Measurements from ENCODE around the gene ZC3H18.

ZC3H18 gene

DNA sequence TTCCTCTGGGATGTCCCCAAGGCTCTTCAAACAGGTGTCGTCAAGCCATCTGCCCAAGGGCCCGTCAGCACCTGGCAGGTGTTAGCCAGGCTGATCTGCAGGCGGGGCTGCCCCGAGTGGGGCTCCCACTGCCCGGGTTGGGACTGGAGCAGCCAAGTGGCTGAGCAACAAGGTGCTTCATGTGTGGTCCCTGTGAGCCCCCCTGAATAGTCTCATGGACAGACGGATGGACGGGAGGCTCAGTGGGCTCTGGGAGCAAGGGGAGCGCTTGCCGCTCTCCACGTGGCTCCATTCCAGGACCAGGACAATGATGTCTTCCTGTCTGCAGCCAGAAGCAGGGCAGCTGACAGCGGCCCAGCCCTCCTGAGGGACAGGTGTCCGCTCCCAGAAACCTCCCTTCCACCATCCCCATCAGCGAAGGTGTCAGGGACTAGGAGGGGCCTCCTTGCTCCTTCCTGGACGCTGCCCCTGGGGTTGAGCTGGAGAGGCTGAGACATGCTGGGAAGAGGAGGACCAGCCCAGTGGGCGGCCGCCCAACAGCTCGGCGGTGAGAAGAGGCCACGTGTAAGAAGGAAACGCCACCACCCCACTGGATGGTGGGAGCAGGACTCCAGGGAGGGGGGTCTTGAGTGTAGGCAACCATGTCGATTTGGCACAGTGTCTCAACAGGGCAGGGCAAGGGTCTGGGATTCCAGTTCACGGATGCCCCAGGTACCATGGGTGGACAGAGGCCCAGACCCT is 106.5 kb downstream of the ZC3H18 start:
- no peak overlapping the region for H3K27ac ChIP-seq
- TF ChIP-seq, protein P1, sequence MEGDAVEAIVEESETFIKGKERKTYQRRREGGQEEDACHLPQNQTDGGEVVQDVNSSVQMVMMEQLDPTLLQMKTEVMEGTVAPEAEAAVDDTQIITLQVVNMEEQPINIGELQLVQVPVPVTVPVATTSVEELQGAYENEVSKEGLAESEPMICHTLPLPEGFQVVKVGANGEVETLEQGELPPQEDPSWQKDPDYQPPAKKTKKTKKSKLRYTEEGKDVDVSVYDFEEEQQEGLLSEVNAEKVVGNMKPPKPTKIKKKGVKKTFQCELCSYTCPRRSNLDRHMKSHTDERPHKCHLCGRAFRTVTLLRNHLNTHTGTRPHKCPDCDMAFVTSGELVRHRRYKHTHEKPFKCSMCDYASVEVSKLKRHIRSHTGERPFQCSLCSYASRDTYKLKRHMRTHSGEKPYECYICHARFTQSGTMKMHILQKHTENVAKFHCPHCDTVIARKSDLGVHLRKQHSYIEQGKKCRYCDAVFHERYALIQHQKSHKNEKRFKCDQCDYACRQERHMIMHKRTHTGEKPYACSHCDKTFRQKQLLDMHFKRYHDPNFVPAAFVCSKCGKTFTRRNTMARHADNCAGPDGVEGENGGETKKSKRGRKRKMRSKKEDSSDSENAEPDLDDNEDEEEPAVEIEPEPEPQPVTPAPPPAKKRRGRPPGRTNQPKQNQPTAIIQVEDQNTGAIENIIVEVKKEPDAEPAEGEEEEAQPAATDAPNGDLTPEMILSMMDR (IDR thresholded peaks at IDR 0.05) = no peak
- no peak for TF ChIP-seq ZFX (IDR thresholded peaks at IDR 0.05; ENCODE audit: borderline replicate concordance)

DNA sequence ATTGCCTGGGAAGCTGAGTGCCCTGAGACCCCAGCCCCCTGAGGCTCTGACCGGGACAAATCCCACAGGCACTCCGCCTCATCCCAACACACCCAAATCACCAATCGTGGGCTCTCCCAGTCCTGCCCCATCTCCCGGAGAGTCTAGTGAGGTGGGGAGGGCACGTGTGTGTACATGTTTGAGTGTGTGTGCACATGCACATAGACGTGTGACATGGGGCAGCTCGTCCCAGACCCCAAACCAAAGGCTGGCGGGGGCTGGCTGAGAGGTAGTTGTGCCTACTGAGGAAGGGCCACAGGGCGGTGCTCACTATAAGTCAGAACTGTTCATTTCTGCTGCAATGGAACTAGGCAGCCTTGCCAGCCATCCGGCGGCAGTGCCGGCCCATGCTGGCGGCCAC is 107.5 kb downstream of the ZC3H18 start:
- H3K27ac ChIP-seq = no peak overlapping the region
- no peak for TF ChIP-seq ZFX (IDR thresholded peaks at IDR 0.05; ENCODE audit: borderline replicate concordance)
- TF ChIP-seq, protein P1 (IDR thresholded peaks at IDR 0.05) = no peak

DNA sequence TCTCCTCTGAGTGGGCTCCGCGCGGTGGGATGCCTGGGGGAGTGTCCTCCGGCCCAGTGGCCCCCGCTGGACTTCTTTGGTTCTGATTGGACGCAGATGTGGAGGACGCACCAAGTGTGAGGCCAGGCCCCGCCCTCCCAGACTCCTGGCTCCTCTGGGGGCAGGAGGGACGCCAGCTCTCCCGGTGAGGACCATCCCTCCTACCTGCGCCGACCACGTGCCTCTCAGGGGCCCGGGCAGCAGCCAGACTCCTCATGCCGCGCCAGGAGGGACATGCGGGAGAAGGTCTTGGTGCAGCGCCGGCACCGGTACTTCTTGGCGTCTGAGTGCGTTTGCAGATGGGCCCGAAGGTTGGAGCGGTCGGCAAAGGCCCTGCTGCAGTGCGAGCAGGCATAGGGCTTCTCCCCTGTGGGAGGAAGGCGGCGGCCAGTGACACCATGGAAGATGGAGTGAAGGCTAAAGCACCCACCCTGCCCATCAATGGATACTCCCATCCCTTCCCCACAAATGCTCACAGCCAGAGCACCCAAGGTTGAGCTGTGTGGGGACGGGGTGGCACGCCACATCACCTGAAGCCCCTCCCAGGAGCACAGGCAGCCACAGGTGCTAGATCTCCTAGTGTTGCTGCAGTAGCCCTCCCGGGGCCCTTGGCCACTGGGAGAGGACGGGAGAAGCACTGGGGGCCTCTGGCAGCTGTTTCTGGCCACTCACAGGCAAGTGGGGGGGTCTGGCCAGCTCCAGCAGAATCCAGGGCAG is 108.2 kb downstream of the ZC3H18 start:
- no peak for TF ChIP-seq ZFX (IDR thresholded peaks at IDR 0.05; ENCODE audit: borderline replicate concordance)
- TF ChIP-seq, protein P1 (IDR thresholded peaks at IDR 0.05) = no peak
- no peak overlapping the region for H3K27ac ChIP-seq

DNA sequence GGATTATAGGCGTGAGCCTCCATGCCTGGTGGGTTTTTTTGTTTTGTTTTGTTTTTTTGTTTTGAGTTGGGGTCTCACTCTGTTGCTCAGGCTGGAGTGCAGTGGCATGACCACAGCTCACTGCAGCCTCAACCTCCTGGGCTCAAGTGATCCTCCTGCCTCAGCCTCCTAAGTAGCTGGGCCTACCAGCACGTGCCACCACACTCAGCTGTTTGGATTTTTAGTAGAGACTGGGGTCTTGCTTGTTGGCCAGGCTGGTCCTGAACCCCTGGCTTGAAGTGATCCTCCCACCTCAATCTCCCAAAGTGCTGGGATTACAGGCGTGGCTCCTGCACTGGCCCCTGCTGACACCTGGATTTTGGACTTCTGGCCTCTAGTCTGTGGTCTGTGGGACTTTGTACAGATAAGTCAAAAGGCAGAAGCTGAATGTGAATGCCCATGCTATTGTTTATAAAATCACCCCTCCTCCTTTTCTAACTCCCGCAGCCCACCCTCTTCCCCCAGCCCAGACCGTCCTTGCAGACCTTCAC is 110.4 kb downstream of the ZC3H18 start:
- TF ChIP-seq, protein P1 (IDR thresholded peaks at IDR 0.05) = no peak
- TF ChIP-seq ZFX (IDR thresholded peaks at IDR 0.05; ENCODE audit: borderline replicate concordance) = no peak
- no peak overlapping the region for H3K27ac ChIP-seq

DNA sequence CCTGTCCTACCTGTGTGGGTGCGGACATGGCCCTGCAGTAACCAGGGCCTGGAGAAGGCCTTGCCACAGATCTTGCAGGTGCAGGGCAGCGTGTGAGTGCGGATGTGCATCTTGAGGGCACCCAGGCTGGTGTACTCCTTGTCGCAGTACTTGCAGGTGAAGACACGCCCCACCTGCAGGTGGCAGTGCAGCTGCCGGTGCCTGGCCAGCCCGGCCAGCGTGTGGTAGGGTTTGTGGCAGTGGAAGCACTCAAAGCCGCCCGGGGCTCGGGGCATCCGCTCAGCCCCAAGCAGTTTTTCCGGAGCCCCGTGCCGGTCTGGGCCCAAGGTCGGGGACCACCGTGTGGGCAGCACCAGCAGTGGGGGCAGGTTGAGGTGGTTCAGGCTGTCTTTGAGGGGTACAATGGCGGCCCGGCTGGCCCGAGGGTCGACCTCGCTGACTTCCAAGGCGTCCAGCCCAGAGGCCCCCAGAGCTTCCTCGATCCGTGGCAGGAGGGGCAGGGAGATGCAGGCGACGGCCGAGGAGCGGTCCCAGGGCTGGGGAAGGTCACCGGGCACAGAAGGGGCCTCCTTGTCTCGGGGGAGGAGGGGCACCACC is 111.0 kb downstream of the ZC3H18 start:
- no peak for TF ChIP-seq ZFX (IDR thresholded peaks at IDR 0.05; ENCODE audit: borderline replicate concordance)
- TF ChIP-seq, protein P1 (IDR thresholded peaks at IDR 0.05) = peak; percentile 92
- no peak overlapping the region for H3K27ac ChIP-seq
